ENCODE measurements around the gene ITPR1.
"Not testable (repeated sequence)": the region's sequence is repeated elsewhere in the genome, so short reads cannot be mapped to it uniquely, and the experiment has no call there.

The ITPR1 gene

DNA sequence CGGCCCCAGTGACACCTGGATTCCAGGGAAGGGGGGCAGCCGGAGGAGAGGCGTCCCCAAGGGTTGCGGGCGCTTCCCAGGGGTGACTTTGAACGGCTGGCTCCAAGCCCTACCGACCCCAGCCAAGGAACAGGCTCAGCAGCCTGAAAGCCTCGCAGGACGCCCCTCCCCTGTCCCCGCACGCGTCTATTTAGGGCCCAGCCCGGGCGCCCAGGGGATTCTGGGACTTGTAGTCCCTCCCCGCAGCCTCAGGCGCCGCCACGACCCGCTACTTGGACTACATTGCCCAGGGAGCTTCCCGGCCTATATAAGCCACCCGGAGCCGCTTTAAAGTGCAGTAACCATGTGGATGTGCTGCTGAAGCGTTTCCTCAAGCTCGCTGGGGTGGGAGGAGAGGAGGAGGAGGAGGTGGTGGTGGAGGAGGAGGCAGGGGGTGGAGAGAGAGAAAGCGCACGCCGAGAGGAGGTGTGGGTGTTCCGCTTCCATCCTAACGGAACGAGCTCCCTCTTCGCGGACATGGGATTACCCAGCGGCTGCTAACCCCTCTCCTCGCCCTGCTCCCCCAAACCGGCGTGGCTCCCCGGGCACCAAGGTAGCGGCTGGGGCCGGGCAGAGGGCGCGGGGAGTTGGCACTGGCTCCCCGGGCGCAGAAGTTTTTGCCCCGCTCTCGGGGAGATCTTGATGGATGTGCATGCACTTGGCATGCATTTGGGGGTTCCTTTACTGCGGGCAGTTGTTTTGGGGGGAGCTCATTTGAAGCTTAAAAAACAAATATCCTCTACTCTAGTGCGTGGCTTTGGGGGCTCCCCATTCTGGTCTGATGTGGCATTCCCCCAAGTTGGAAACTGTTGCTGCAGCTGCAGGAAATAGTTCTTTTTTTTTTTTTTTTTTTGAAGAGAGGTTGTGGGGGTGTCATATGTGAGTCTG lies at the start of gene ITPR1:
Gene ITPR1, plus strand, starts transcription at position 335 of the 927 bp plus-strand sequence. CDS start 23,144 bp downstream, outside the sequence.
- peak; percentile 99 for DNase-seq (ENCODE audit: low spot score)

DNA sequence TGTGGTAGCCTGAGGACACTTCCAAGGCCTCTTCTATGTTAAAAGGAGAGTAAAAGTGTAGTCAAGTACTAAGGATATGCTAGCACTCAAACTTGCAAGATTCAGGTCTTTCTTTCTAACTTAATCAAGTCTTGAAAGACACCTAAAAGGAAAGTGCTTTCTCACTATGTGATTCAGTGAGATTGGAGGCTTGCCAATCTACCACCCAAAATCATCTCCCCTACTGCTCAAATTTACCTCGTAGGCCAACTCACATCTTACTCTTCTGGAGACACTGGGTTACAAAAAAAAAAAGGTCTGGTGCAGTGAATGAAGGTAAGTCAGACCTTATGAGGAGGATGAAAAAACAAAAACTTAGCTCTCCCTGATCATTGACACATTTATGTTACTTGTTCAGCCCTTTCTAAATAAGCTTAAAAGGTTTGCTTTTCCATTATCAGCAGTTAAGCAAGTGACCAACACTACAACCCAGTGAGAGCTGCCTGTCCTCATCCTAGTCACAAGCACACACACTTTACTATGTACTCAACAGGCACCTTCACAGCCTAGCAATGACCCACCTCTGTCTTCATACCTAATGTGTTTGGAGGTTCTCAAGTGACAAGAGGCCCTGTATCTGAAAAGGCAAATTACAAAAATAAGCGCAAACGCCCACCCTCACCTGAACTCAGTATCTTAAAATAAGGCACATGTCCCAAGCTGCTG lies 45.7 kb upstream of the ITPR1 start:
- no peak for DNase-seq (ENCODE audit: low spot score)

GRCh38 chr3:4448187-4448586 lies 45.0 kb upstream of the ITPR1 start:
- no peak for DNase-seq (ENCODE audit: low spot score)

DNA sequence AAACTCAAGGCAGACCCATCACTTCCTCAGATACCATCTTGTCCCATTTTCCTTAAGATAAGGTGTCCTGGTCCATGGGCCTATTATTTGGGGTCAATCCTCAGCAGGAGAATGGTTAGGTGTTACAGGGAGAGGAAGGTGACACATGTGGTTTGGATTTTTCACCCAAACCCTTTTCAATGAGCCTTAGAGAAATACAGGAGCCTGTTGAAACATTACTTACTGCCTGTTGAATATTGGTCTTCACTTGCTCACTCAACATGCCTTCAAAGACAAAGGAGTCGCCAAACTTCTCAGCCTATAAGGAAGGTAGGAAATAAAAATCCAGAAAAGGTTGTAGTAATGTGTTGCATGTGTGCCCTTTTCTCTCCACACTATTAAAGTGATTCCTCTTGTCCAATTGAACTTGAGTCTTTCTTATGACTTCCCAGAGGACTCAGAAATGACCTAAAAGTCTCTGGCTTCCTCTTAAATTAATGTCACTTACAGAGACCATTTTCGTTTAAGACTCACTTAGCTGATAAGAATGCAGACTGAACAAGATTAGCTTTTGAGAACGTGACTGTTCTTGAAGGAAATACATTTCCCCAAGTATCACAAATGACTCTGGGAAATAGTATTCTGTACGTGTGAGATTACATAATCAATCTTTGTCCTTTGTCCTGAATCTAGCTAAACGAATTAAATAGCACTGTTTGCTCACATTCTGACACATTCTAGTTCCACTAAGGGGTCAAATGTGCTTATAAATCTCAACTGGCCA lies 43.9 kb upstream of the ITPR1 start:
- no peak for DNase-seq (ENCODE audit: low spot score)

- DNase-seq (ENCODE audit: low spot score) = no peak
These were observed 39.0 kb upstream of the ITPR1 start for GRCh38 chr3:4454142-4454541.

DNA sequence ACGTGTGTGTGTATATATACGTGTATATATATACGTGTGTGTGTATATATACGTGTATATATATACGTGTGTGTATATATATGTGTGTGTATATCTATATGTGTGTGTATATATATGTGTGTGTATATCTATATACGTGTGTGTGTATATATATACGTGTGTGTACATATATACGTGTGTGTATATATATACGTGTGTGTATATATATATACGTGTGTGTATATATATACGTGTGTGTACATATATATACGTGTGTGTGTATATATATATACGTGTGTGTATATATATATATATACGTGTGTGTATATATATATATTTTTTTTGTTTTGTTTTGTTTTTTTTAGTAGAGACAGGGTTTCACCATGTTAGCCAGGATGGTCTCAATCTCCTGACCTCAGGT lies 36.4 kb upstream of the ITPR1 start:
- DNase-seq (ENCODE audit: low spot score) = not testable (repeated sequence)

DNA sequence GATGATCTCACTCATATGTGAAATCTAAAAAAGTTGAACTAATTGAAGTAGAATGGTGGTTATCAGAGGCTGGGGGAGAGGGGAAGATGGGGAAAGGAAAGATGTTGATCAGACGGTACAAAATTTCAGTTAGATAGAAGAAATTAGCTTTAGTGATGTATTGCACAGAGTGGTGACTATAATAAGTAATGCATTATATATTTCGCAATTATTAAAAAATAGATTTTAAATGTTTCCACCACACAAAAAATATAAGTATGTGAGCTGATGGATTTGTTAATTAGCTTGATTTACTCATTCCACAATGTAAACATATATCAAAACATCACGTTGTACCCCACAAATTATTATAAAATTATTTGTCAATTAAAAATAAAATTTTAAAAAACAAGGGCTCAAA lies 34.2 kb upstream of the ITPR1 start:
- DNase-seq (ENCODE audit: low spot score) = no peak

- DNase-seq (ENCODE audit: low spot score) = no peak
These were observed 32.8 kb upstream of the ITPR1 start for GRCh38 chr3:4460334-4460733.

GRCh38 chr3:4461468-4462090 lies 31.6 kb upstream of the ITPR1 start:
- no peak for DNase-seq (ENCODE audit: low spot score)

DNA sequence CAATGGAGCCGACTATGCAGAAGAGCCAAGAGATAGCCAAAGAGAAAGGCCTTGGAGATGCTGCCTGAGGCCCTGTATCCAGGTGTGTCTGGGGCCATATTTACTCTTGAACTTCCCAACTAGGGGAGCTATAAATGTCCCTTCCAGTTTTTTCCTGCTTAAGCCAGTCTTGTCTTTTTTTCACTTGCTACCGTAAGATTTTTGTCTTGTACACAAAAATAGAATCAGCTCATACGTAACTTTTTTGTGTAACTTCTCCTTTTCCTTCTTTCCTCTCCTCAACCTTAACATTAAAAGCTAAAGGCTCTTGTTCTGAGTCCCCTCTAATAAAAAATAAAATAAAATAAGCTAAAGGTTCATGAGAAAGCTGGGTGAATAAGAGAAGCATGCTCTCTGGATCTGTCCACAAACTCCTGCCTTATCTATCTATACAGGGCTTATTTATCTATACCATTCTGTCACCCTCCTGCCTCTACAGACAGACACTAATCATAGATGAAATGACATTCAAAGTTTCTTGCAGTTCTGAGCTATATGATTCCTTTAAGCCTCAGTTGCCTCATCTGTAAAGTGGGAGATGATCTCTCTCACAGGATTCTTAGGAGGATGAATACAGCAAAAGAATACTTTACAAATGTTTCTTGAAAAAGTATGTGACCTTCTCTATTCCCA lies 30.6 kb upstream of the ITPR1 start:
- no peak for DNase-seq (ENCODE audit: low spot score)

- DNase-seq (ENCODE audit: low spot score) = no peak
These were observed 28.6 kb upstream of the ITPR1 start for GRCh38 chr3:4464576-4464975.

GRCh38 chr3:4466741-4467521 lies 26.2 kb upstream of the ITPR1 start, which contains the start of gene SUMF1:
Gene SUMF1 (minus strand): TSS chr3:4467269. CDS start chr3:4467245, 24 bp downstream.
- peak; percentile 89 for DNase-seq (ENCODE audit: low spot score)

DNA sequence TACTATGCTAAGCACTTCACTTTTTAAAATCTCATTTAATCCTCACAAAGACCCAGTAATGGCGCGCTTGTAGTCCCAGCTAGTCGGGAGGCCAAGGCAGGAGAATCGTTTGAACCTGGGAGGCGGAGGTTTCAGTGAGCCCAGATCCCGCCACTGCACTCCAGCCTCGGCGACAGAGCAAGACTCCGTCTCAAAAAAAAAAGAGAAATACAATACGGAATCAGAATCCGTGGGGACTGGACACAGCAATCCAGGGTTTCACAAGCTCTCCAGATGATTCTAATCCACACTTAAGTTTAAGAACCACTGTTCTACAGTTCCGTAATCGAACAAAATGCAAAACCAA lies 25.7 kb upstream of the ITPR1 start:
- DNase-seq (ENCODE audit: low spot score) = no peak

- no peak for DNase-seq (ENCODE audit: low spot score)
These were observed 21.2 kb upstream of the ITPR1 start for GRCh38 chr3:4471907-4472306.

DNA sequence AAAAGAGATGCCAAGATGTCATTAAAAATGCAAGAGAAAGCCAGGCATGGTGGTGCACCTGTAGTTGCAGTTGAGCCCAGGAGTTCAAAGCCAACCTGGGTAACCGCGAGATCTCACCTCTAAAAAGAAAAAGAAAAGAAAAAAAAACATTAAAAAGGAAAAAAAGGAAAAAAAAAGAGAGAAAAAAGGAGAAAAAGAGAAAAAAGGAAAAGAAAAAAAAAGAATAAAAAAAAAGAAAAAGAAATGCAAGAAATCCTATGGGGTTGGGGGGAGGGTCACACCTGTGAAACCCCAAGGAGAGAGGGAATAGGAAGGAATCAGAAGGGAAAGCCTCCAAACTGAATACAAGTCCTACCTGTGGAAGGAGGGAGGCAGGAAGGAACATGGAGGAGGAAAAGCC lies 20.8 kb upstream of the ITPR1 start:
- DNase-seq (ENCODE audit: low spot score) = no peak

- no peak for DNase-seq (ENCODE audit: low spot score)
These were observed 20.4 kb upstream of the ITPR1 start for GRCh38 chr3:4472766-4473165.

- DNase-seq (ENCODE audit: low spot score) = peak; percentile 48
These were observed 18.3 kb upstream of the ITPR1 start for GRCh38 chr3:4474683-4475490.

DNA sequence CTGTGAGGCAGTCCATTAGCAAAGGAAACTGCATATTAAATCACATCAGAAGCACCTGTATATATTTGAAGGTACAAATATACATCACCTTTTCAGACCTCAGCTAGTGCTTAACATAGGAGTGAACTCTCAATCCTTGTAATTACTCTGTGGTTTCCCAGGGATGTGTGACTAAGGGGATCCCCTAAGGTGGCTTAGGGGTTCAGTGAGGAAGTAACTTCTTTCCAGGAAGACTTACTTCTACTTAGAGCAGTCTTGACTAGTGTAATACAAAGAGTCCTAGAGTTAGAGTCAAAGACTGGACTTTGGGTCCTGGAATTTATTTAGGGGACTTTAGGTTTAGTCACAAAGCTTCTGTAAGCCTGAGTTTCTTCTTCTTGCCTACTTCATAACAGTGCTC lies 17.3 kb upstream of the ITPR1 start:
- no peak for DNase-seq (ENCODE audit: low spot score)

- no peak for DNase-seq (ENCODE audit: low spot score)
These were observed 16.7 kb upstream of the ITPR1 start for GRCh38 chr3:4476496-4476895.

- no peak for DNase-seq (ENCODE audit: low spot score)
These were observed 14.9 kb upstream of the ITPR1 start for GRCh38 chr3:4478261-4478660.

Measured in ecto neural progenitor cell (in vitro differentiated cells).